ENCODE measurements around the gene NEUROG1.

Gene NEUROG1

GRCh38 chr5:135526924-135527323 lies 8.8 kb downstream of the NEUROG1 start:
- no peak for TF ChIP-seq CTCF (IDR thresholded peaks at IDR 0.05; ENCODE audit: low read depth, low read length, missing control alignments)
- H3K4me3 ChIP-seq (replicated peaks; ENCODE audit: low read depth, low read length), result no peak overlapping the region
- no peak for DNase-seq (ENCODE audit: extremely low read depth, low read depth)

GRCh38 chr5:135521964-135522363 lies 13.8 kb downstream of the NEUROG1 start:
- DNase-seq (ENCODE audit: extremely low read depth, low read depth), result no peak
- TF ChIP-seq CTCF (IDR thresholded peaks at IDR 0.05; ENCODE audit: low read depth, low read length, missing control alignments), result no peak
- H3K4me3 ChIP-seq (replicated peaks; ENCODE audit: low read depth, low read length), result no peak overlapping the region

DNA sequence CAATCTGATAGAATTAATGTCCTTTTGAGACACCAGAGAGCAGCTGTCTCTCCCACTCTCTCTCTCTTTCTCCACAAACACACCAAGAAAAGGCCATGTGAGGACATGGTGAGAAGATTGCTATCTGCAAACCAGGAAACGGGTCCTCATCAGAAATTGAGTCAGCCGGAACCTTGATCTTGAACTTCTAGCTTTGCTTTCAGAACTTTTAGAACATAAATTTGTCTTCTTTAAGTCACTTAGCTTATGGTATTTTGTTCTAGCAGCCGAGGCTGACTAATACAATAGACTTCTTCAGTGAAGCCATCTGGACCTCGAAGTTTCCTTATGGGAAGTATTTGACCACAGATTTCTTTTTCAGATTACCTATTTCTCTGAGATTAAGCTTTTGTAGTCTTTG lies 18.1 kb downstream of the NEUROG1 start:
- no peak overlapping the region for H3K4me3 ChIP-seq (replicated peaks; ENCODE audit: low read depth, low read length)
- TF ChIP-seq CTCF (IDR thresholded peaks at IDR 0.05; ENCODE audit: low read depth, low read length, missing control alignments), result no peak
- DNase-seq (ENCODE audit: extremely low read depth, low read depth), result no peak

GRCh38 chr5:135514116-135514515 lies 21.6 kb downstream of the NEUROG1 start:
- no peak for TF ChIP-seq CTCF (IDR thresholded peaks at IDR 0.05; ENCODE audit: low read depth, low read length, missing control alignments)
- H3K4me3 ChIP-seq (replicated peaks; ENCODE audit: low read depth, low read length), result no peak overlapping the region
- no peak for DNase-seq (ENCODE audit: extremely low read depth, low read depth)

DNA sequence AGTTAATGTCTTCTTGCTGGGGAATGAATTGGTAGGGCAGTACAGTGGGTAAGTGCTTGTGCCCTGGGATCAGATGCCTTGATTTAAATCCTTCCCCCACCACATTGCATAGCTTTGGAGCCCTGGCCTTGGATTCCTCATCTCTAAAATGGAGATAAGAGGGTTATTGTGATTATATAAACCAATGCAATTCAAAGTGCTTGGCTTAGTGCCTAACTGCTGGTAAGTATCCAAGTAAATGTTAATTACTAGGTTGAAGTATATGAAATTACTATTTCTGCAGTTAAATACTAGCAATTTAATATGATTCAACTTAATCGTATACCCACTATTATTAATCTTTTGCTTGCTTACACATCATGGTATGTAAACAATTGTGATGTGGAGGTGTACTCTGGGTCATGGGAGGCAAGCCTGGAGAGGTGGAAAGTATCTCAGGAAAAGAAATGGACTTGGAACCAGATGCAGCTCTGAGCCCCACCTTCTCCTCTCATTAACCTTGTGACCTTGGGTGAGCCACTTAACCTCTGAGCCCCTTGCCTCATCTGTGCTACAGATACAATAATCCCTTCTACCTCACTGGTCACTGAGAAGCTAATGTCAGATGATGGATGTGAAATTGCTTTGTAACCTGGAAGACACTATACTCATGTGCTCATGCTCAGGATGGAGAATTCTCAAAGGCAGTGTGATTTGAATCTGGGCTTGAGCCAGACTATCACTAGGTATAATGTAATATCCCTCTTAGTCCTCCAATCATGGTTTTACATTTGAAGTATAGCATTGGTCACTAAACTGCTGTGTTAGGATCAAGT lies 23.8 kb downstream of the NEUROG1 start:
- no peak for DNase-seq (ENCODE audit: extremely low read depth, low read depth)
- H3K4me3 ChIP-seq (replicated peaks; ENCODE audit: low read depth, low read length), result no peak overlapping the region
- TF ChIP-seq CTCF (IDR thresholded peaks at IDR 0.05; ENCODE audit: low read depth, low read length, missing control alignments), result no peak

- H3K4me3 ChIP-seq (replicated peaks; ENCODE audit: low read depth, low read length), result no peak overlapping the region
- no peak for DNase-seq (ENCODE audit: extremely low read depth, low read depth)
- no peak for TF ChIP-seq CTCF (IDR thresholded peaks at IDR 0.05; ENCODE audit: low read depth, low read length, missing control alignments)
Measured at GRCh38 chr5:135509995-135510394, 25.8 kb downstream of the NEUROG1 start.
